ENCODE results near the gene GLT1D1. TPM values are rescaled to one million over a fixed set of nuclear protein-coding genes. Genes with fewer than 3 reads are reported as not detected.

The GLT1D1 gene
- total RNA-seq, 4 donors from 2014 or later: 0.57 to 2.9 (median 1.4) TPM

GRCh38 chr12:128942960-128943477, 89.7 kb downstream of the GLT1D1 start:
- Histone ChIP-seq H3K4me3 (no peak overlapping the region), H3K27ac (no peak overlapping the region), H3K4me1 (peaks cover 16% of the 10 kb centered on the region), H3K27me3 (no peaks in the 10 kb centered on the region), H3K36me3 (no peaks in the 10 kb centered on the region), H3K9me3 (no peaks in the 10 kb centered on the region)
- DNase-seq (ENCODE audit: low spot score in 2 of 2): no peak
- WGBS: 56% methylated on average over 11 of the region's 11 CpGs
- TF ChIP-seq POLR2A (IDR thresholded peaks at IDR 0.05) (no peak), POLR2AphosphoS5 (IDR thresholded peaks at IDR 0.05) (no peak), CTCF (IDR thresholded peaks at IDR 0.05) (no peak), EP300 (IDR thresholded peaks at IDR 0.05) (no peak)

GRCh38 chr12:128944956-128945355, 91.7 kb downstream of the GLT1D1 start:
- Histone ChIP-seq H3K27ac (no peak overlapping the region), H3K4me3 (no peak overlapping the region), H3K27me3 (no peaks in the 10 kb centered on the region), H3K4me1 (peaks cover 10% of the 10 kb centered on the region), H3K36me3 (no peaks in the 10 kb centered on the region), H3K9me3 (no peaks in the 10 kb centered on the region)
- TF ChIP-seq CTCF (IDR thresholded peaks at IDR 0.05) (no peak), POLR2AphosphoS5 (IDR thresholded peaks at IDR 0.05) (no peak), EP300 (IDR thresholded peaks at IDR 0.05) (no peak), POLR2A (IDR thresholded peaks at IDR 0.05) (no peak)
- DNase-seq (ENCODE audit: low spot score in 2 of 2): peak in 1 of 2 donors; percentile 37
- 99% methylated on average over 27 of the region's 27 CpGs for WGBS

- H3K27me3 ChIP-seq: no peaks in the 10 kb centered on the region
- DNase-seq (ENCODE audit: low spot score in 2 of 2): no peak
- no peak overlapping the region for H3K27ac ChIP-seq
- TF ChIP-seq POLR2A (IDR thresholded peaks at IDR 0.05) (no peak), POLR2AphosphoS5 (IDR thresholded peaks at IDR 0.05) (no peak), CTCF (IDR thresholded peaks at IDR 0.05) (no peak), EP300 (IDR thresholded peaks at IDR 0.05) (no peak)
- no peaks in the 10 kb centered on the region for H3K9me3 ChIP-seq
- no peaks in the 10 kb centered on the region for H3K4me1 ChIP-seq
- H3K36me3 ChIP-seq: no peaks in the 10 kb centered on the region
- 81% methylated on average over 10 of the region's 10 CpGs for WGBS
- no peak overlapping the region for H3K4me3 ChIP-seq
These were observed 93.9 kb downstream of the GLT1D1 start for GRCh38 chr12:128947209-128947608.

- H3K27ac ChIP-seq: no peak overlapping the region
- no peak for DNase-seq (ENCODE audit: low spot score in 2 of 2)
- H3K9me3 ChIP-seq: no peaks in the 10 kb centered on the region
- H3K4me1 ChIP-seq: no peaks in the 10 kb centered on the region
- H3K27me3 ChIP-seq: no peaks in the 10 kb centered on the region
- no peak overlapping the region for H3K4me3 ChIP-seq
- TF ChIP-seq CTCF (IDR thresholded peaks at IDR 0.05) (no peak), POLR2AphosphoS5 (IDR thresholded peaks at IDR 0.05) (no peak), POLR2A (IDR thresholded peaks at IDR 0.05) (no peak), EP300 (IDR thresholded peaks at IDR 0.05) (no peak)
- no peaks in the 10 kb centered on the region for H3K36me3 ChIP-seq
- WGBS: 87% methylated on average over 5 of the region's 5 CpGs
These were observed 95.8 kb downstream of the GLT1D1 start for GRCh38 chr12:128949086-128949485.

GRCh38 chr12:128951448-128951847, 98.2 kb downstream of the GLT1D1 start:
- H3K27ac ChIP-seq: no peak overlapping the region
- DNase-seq (ENCODE audit: low spot score in 2 of 2): no peak
- TF ChIP-seq CTCF (IDR thresholded peaks at IDR 0.05) (no peak), POLR2A (IDR thresholded peaks at IDR 0.05) (no peak), POLR2AphosphoS5 (IDR thresholded peaks at IDR 0.05) (no peak), EP300 (IDR thresholded peaks at IDR 0.05) (no peak)
- H3K27me3 ChIP-seq: peaks cover 3% of the 10 kb centered on the region
- no peaks in the 10 kb centered on the region for H3K4me1 ChIP-seq
- H3K4me3 ChIP-seq: no peak overlapping the region
- 93% methylated on average over 13 of the region's 13 CpGs for WGBS
- H3K36me3 ChIP-seq: no peaks in the 10 kb centered on the region
- H3K9me3 ChIP-seq: no peaks in the 10 kb centered on the region
